ENCODE data around the gene TOLLIP. TPM values are rescaled to one million over a fixed set of nuclear protein-coding genes. Genes with fewer than 3 reads are reported as not detected.

The TOLLIP gene
- polyA plus RNA-seq, 2 of the 4 experiments (the other 2 are of a cell fraction) = 26.5 to 37.9 TPM

GRCh38 chr11:1345737-1346513 is 36.5 kb upstream of the TOLLIP start:
- no peak overlapping the region for H3K27ac ChIP-seq
- POLR2A ChIA-PET = no interaction called here
- FAIRE-seq = no peak
- H3K4me2 ChIP-seq = no peak overlapping the region
- H3K4me1 ChIP-seq = no peaks in the 10 kb centered on the region
- no peak overlapping the region for H3K4me3 ChIP-seq
- DNase-seq (ENCODE audit: low read depth in 1 of 2, low spot score in 1 of 2) = no peak
- WGBS (ENCODE audit: missing lambda C conversion rate) = 67% methylated on average over 22 of the region's 28 CpGs
- no peak for ATAC-seq
- TF ChIP-seq RFX5 (IDR thresholded peaks at IDR 0.05) (no peak), CHD4 (IDR thresholded peaks at IDR 0.05; ENCODE audit: borderline replicate concordance) (no peak), SREBF2 (IDR thresholded peaks at IDR 0.05) (no peak), CEBPB (IDR thresholded peaks at IDR 0.05) (no peak), PBX3 (IDR thresholded peaks at IDR 0.05) (no peak), ZFP36 (IDR thresholded peaks at IDR 0.05; ENCODE audit: borderline replicate concordance, partially characterized antibody) (no peak), ZSCAN20 (CRISPR knock-in tag; IDR thresholded peaks at IDR 0.05) (no peak), ZC3H11A (IDR thresholded peaks at IDR 0.05) (no peak), BHLHE40 (IDR thresholded peaks at IDR 0.05; ENCODE audit: low read depth, low read length) (no peak), CHD2 (IDR thresholded peaks at IDR 0.05; ENCODE audit: low read length, partially characterized antibody) (no peak), MAX (IDR thresholded peaks at IDR 0.05) (no peak), TFCP2L1 (CRISPR knock-in tag; IDR thresholded peaks at IDR 0.05) (no peak), HMGXB4 (CRISPR knock-in tag; IDR thresholded peaks at IDR 0.05; ENCODE audit: borderline replicate concordance) (no peak), ATOH8 (CRISPR knock-in tag; IDR thresholded peaks at IDR 0.05; ENCODE audit: low read depth) (no peak), REST (IDR thresholded peaks at IDR 0.05) (no peak), HES2 (IDR thresholded peaks at IDR 0.05) (no peak), GATA3 (IDR thresholded peaks at IDR 0.05; ENCODE audit: borderline replicate concordance) (no peak), JUN (IDR thresholded peaks at IDR 0.05) (no peak), POLR2A (IDR thresholded peaks at IDR 0.05; ENCODE audit: low read length) (no peak)
- CTCF ChIA-PET = no interaction called here
- no peaks in the 10 kb centered on the region for H3K9me3 ChIP-seq

All from A549 (cell line).